Activated CD4-positive, alpha-beta T cell treated with anti-CD3 and anti-CD28 coated beads, Interleukin-2, amount 10 ng/mL, durations not matched to agents 7 days and 5 days (primary cell): Measurements from ENCODE around the gene TBX3. TPM values are rescaled to one million over a fixed set of nuclear protein-coding genes. Genes with fewer than 3 reads are reported as not detected.

Source experiments
- CTCF ChIA-PET: fragments of 350-600 bp; sonication (Branson Sonifier 250); formaldehyde crosslinking; loops from one replicate; lab custom pipeline; 2021; ENCODE audit warnings: antibody characterized with exemption; lab: Charles Lee
- POLR2A ChIA-PET: fragments of 350-600 bp; sonication (Branson Sonifier 250); formaldehyde crosslinking; loops from one replicate; lab custom pipeline; 2021; ENCODE audit warnings: antibody characterized with exemption; lab: Charles Lee
- DNase-seq: peaks from one replicate; pipeline ENCODE4 v3.0.0-alpha.2; 2020
- H3K27ac Mint-ChIP-seq: one replicate; pipeline ENCODE4 v1.8.0; 2021; ENCODE audit warnings: mild to moderate bottlenecking, moderate library complexity, mixed read lengths
- H3K27me3 Mint-ChIP-seq: one replicate; pipeline ENCODE4 v1.8.0; 2021; ENCODE audit warnings: mixed read lengths
- H3K36me3 Mint-ChIP-seq: one replicate; pipeline ENCODE4 v1.8.0; 2021; ENCODE audit warnings: low read depth, mixed read lengths
- H3K4me1 Mint-ChIP-seq: one replicate; pipeline ENCODE4 v1.8.0; 2021; ENCODE audit warnings: mixed read lengths
- H3K4me3 Mint-ChIP-seq: one replicate; pipeline ENCODE4 v1.8.0; 2021; ENCODE audit warnings: mild to moderate bottlenecking, moderate library complexity, mixed read lengths
- H3K9me3 Mint-ChIP-seq: one replicate; pipeline ENCODE4 v1.8.0; 2021; ENCODE audit warnings: mixed read lengths
- total RNA-seq, 2 experiments: library from RNA; stranded (reverse); gene quantifications; one replicate each; pipeline ENCODE4 v1.2.3, GENCODE V29; 2021

The TBX3 gene
- total RNA-seq, 2 experiments from 2014 or later, result not detected

DNA sequence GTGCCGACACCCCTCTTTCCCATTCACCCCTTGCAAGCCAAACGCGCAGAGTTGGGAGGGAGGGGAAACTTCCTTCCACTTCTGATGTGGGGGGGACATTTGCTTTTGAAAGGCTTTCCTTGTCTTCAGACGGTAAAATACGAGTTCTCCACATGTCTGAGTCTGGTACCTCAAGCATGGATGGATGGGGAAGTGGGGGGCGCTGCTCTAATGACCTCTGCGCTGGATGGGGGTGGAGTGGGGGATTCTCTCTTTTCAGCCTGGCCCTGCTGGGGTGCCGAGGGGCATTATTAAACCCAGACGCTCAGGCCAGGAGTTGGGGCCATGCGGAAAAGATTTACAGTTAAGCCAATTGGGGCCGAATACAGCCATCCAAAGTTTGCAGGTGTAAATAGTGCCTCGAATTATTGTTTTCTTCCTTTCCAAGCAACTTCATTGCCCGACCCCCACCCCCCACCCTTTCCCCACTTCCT is 9.1 kb upstream of the TBX3 start:
- ChIA-PET CTCF (no interaction called here), POLR2A (no interaction called here)
- DNase-seq, result no peak
- no peaks in the 10 kb centered on the region for H3K4me1 Mint-ChIP-seq
- H3K27me3 Mint-ChIP-seq, result peaks cover 92% of the 10 kb centered on the region
- no peak overlapping the region for H3K4me3 Mint-ChIP-seq
- H3K36me3 Mint-ChIP-seq, result no peaks in the 10 kb centered on the region
- H3K27ac Mint-ChIP-seq, result no peak overlapping the region
- no peaks in the 10 kb centered on the region for H3K9me3 Mint-ChIP-seq

DNA sequence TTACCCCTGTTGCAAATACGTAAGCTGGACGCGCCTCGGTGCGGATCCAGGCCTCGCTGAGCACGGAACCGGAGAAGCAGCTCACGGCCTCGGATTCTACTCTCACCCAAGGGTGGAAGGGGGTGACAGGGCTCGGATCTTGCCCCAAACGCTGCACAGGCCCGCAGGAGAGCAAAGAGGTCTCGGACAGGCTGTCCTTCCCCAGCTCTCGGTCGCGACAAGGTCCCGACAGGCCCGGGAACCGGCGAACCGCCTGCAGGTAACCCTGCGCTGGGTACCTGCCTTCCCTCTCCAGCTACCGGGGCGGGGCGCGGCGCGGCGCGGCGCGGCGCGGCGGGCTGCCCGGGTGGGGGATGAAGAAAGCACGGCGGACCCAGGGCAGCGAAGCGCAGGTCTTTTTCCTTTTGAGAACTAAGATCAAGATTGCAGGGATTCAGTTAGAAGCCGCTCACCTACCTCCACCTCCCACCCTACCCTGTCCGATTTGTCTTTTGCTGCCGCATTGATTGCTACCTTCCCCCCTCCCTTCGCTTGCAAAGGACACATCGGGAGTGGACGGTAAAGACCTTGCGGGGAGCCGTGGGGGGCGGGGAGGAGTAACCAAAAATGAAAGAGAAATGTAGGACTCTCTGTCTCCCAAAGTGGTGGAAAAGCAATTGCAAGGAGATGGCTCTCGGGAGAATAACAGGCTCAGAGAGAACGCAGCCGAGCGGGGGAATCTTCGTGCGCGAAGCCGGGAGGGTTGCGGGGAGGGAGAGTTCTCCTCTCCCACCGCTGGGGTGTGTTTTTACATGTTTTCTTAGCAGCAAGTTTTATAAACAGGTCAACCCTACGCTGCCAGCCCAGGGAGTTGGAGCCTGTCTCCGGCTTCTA is 8.4 kb upstream of the TBX3 start:
- H3K4me3 Mint-ChIP-seq, result no peak overlapping the region
- H3K27me3 Mint-ChIP-seq, result peaks cover 91% of the 10 kb centered on the region
- no peak overlapping the region for H3K27ac Mint-ChIP-seq
- no peaks in the 10 kb centered on the region for H3K4me1 Mint-ChIP-seq
- ChIA-PET POLR2A (no interaction called here), CTCF (interaction anchor here (0.6 kb wide), 1 partner anchor 17 kb away, joined by 3 read pairs; no protein-coding TSS in a partner anchor)
- H3K36me3 Mint-ChIP-seq, result no peaks in the 10 kb centered on the region
- DNase-seq, result no peak
- H3K9me3 Mint-ChIP-seq, result no peaks in the 10 kb centered on the region

- Mint-ChIP-seq H3K27me3 (peaks cover 91% of the 10 kb centered on the region), H3K4me1 (no peaks in the 10 kb centered on the region), H3K9me3 (no peaks in the 10 kb centered on the region), H3K4me3 (no peak overlapping the region), H3K36me3 (no peaks in the 10 kb centered on the region), H3K27ac (no peak overlapping the region)
- ChIA-PET CTCF (interaction anchor here (0.6 kb wide), 1 partner anchor 17 kb away, joined by 3 read pairs; no protein-coding TSS in a partner anchor), POLR2A (no interaction called here)
- DNase-seq, result no peak
Measured at GRCh38 chr12:114691763-114692185, 7.8 kb upstream of the TBX3 start.

DNA sequence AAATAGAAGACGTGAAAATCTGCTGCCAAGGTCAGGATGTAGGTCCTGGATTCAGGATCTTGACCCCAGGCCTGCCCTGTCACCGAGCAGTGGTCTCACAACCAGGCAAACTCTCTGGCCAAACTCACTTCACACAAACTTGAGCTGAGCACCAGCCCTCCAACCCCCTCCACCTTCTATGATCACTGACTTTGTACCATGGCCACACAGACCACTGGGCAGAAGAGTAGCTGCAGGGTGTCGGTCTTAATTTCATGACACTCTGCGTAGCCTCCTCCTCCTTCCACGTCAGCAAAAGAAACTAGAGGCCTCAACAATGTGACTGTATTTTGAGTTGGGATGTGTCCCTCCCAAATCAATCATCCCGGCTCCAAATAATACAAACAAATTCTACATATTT is 7.2 kb upstream of the TBX3 start:
- Mint-ChIP-seq H3K27ac (no peak overlapping the region), H3K36me3 (no peaks in the 10 kb centered on the region), H3K9me3 (no peaks in the 10 kb centered on the region), H3K4me3 (no peak overlapping the region), H3K27me3 (peaks cover 92% of the 10 kb centered on the region), H3K4me1 (no peaks in the 10 kb centered on the region)
- POLR2A ChIA-PET, result no interaction called here
- DNase-seq, result no peak
- CTCF ChIA-PET, result no interaction called here

DNA sequence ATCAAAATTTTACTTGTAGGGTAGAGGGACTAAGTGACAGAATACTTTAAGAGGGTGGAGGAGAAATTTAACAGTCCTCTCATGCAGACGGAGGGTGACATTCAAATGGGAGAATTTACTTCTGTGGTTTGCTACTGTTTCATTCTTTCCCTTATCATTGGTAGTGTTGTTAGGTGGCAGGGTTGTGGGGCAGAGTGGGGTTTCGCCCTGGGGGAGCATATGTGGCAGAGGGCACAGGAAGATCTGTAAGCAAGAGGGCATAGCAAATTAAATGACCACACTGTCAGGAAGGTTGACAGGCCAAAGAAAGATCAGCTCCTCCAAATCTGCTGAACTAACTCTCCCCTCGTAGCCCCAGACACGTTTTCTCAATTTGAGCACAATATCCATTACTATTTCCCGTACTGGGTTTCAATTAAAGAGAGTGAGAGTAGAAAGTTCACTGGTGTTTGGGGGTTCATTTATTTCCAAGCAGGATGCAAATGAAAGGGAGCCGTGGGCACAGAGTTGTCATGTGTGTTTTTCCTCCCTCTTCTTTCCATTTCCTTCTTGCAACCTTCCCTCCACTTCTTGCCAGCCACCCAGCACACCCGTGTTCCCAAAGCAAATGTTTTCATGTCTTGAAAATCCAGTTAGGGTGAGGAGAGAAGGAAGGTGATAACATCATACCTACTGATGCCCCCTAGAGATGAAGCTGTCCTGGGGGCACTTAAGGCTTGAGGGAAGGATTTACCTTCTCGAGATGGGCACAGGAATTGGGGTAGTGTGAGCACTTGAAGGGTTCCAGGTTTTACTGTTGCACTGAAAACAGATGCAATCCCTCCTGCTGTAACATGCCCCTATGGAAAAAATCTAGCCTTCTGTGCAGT is 6.5 kb upstream of the TBX3 start:
- no peak overlapping the region for H3K4me3 Mint-ChIP-seq
- peaks cover 3% of the 10 kb centered on the region for H3K36me3 Mint-ChIP-seq
- H3K27ac Mint-ChIP-seq, result no peak overlapping the region
- no peaks in the 10 kb centered on the region for H3K4me1 Mint-ChIP-seq
- H3K27me3 Mint-ChIP-seq, result peaks cover 92% of the 10 kb centered on the region
- CTCF ChIA-PET, result no interaction called here
- POLR2A ChIA-PET, result no interaction called here
- H3K9me3 Mint-ChIP-seq, result no peaks in the 10 kb centered on the region
- no peak for DNase-seq

DNA sequence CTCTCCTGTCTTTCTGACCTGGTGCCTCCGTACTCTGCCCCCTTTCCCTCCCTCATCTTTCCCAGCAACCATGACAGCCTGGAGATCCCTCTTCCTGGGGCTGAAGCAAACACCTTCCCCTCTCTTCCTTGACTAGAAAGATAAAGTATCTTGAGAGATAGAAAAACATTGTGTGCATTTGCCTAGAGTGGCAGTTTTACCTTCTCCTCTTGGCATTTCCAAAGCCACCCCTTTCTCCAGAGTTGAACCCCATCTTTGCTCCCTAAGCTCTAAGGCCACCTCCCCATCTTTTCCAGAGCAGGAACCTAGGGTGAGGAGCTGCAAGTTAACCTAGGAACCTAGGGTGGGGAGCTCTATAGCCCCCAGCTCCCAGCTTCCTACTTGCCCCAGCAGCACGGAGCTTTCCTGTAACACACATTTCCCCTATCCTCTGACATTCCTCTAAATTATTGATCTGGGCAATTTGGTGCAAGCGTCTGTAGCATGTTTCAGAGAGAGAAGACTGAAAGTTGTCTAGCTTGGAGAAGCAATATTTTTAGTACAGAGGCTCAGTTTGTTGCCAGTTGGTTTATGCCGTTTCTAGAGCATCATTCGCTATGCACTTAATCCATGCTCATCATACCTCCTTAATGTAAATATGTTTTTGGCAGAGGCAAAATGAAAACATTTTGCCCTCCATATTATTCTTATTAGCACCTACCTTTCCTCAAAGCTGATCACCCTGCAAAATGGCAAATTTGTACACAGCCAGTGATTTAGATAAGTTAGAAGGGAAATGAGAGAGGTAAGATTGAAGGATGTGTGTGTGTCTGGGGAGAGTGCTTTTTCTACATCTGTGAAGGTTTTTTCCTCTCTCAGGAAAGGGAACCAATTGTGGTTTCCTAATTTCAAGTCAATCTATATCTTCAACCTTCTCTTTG is 5.4 kb upstream of the TBX3 start:
- POLR2A ChIA-PET, result no interaction called here
- CTCF ChIA-PET, result interaction anchor here (1.5 kb wide), 1 partner anchor 26 kb away, joined by 3 read pairs; no protein-coding TSS in a partner anchor
- peaks cover 5% of the 10 kb centered on the region for H3K36me3 Mint-ChIP-seq
- H3K27me3 Mint-ChIP-seq, result peaks cover 89% of the 10 kb centered on the region
- peaks cover 2% of the 10 kb centered on the region for H3K4me1 Mint-ChIP-seq
- no peak overlapping the region for H3K27ac Mint-ChIP-seq
- H3K4me3 Mint-ChIP-seq, result no peak overlapping the region
- no peak for DNase-seq
- H3K9me3 Mint-ChIP-seq, result no peaks in the 10 kb centered on the region

DNA sequence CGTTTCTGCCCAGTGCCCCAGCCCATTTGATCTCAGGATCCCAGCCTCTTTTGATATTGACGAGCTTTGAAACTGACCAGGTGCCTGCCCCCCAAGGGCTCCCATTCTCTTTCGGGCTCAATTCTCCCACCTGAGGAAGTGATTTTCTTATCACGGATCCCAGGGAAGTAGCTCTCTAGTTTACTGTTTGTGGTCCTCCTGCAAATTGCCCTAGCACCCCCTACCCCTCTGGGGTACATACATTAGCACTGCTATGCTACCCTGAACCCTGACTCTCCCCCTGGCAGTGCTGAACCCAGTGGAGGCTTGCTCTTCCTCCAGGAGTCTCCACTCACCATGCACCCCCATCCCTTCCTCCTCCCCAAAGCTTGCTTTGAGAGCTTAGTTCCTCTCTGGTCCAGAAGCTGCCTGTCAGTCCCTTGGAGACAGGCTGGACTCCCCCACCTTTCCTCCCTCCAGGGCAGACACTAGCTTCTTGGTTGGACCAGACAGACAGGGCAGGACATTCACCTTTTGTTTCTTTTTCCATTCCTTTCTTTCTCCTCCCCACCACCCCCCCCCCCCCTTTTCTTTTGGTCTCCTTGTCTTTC is 4.4 kb upstream of the TBX3 start:
- ChIA-PET CTCF (interaction anchor here (1.5 kb wide), 1 partner anchor 25 kb away, joined by 3 read pairs; no protein-coding TSS in a partner anchor), POLR2A (no interaction called here)
- Mint-ChIP-seq H3K9me3 (no peaks in the 10 kb centered on the region), H3K4me3 (no peak overlapping the region), H3K27ac (no peak overlapping the region), H3K4me1 (peaks cover 10% of the 10 kb centered on the region), H3K27me3 (peaks cover 89% of the 10 kb centered on the region), H3K36me3 (peaks cover 8% of the 10 kb centered on the region)
- no peak for DNase-seq

GRCh38 chr12:114687802-114688201 is 3.8 kb upstream of the TBX3 start:
- ChIA-PET CTCF (interaction anchor here (1.5 kb wide), 1 partner anchor 24 kb away, joined by 3 read pairs; no protein-coding TSS in a partner anchor), POLR2A (no interaction called here)
- Mint-ChIP-seq H3K36me3 (peaks cover 8% of the 10 kb centered on the region), H3K4me1 (peaks cover 11% of the 10 kb centered on the region), H3K27ac (no peak overlapping the region), H3K4me3 (no peak overlapping the region), H3K27me3 (peaks cover 90% of the 10 kb centered on the region), H3K9me3 (no peaks in the 10 kb centered on the region)
- DNase-seq, result no peak

DNA sequence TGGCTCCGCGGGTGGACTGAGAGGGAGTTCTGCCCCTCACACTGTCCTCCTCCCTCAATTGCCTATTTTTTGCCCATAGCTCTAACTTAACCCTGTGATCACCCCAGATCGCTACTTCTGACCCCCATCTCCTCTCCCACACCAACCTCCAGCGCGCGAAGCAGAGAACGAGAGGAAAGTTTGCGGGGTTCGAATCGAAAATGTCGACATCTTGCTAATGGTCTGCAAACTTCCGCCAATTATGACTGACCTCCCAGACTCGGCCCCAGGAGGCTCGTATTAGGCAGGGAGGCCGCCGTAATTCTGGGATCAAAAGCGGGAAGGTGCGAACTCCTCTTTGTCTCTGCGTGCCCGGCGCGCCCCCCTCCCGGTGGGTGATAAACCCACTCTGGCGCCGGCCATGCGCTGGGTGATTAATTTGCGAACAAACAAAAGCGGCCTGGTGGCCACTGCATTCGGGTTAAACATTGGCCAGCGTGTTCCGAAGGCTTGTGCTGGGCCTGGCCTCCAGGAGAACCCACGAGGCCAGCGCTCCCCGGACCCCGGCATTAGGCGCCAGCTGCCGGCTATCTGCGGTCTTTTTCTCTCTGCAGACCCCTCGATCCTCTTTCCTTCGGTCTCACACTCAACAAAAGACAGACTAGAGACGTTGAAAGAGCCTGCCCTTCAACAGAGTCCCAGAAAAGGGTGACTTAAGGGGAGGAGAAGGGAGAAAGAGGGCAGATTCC is 3.0 kb upstream of the TBX3 start:
- Mint-ChIP-seq H3K27ac (no peak overlapping the region), H3K27me3 (peaks cover 93% of the 10 kb centered on the region), H3K9me3 (no peaks in the 10 kb centered on the region), H3K36me3 (peaks cover 8% of the 10 kb centered on the region), H3K4me3 (no peak overlapping the region), H3K4me1 (peaks cover 11% of the 10 kb centered on the region)
- CTCF ChIA-PET, result no interaction called here
- POLR2A ChIA-PET, result no interaction called here
- DNase-seq, result no peak

GRCh38 chr12:114686426-114686772 is 2.4 kb upstream of the TBX3 start:
- CTCF ChIA-PET, result no interaction called here
- Mint-ChIP-seq H3K27me3 (peaks cover 93% of the 10 kb centered on the region), H3K36me3 (peaks cover 8% of the 10 kb centered on the region), H3K9me3 (no peaks in the 10 kb centered on the region), H3K27ac (no peak overlapping the region), H3K4me1 (peaks cover 11% of the 10 kb centered on the region), H3K4me3 (no peak overlapping the region)
- POLR2A ChIA-PET, result no interaction called here
- DNase-seq, result no peak

DNA sequence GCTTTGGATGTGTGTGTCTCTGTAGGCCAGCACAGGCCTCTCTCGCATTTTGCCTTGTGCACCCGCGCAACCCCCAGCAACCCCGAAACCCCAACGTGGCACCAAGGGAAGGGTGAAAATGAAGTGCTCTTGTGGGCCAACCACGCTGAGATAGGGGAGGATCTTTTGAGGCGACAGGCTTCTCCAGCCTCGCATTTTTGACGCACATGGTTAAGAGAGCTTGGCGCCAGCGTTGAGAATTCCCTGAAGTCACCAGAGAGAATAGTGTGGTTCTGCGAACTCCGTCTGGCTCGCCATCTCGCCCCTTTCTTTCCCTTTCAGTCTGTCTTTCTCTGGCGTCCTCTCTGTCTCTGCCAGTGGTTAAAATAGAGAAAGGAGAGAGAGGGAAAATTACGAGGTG is 1.9 kb upstream of the TBX3 start:
- Mint-ChIP-seq H3K4me1 (peaks cover 11% of the 10 kb centered on the region), H3K36me3 (peaks cover 8% of the 10 kb centered on the region), H3K27me3 (peaks cover 93% of the 10 kb centered on the region), H3K27ac (no peak overlapping the region), H3K4me3 (no peak overlapping the region), H3K9me3 (no peaks in the 10 kb centered on the region)
- DNase-seq, result no peak
- POLR2A ChIA-PET, result no interaction called here
- CTCF ChIA-PET, result no interaction called here
